ENCODE results near the gene SLC7A1. TPM values are rescaled to one million over a fixed set of nuclear protein-coding genes. Genes with fewer than 3 reads are reported as not detected.

The SLC7A1 gene
- total RNA-seq, 1 experiment from 2014 or later, result 27.3 TPM

DNA sequence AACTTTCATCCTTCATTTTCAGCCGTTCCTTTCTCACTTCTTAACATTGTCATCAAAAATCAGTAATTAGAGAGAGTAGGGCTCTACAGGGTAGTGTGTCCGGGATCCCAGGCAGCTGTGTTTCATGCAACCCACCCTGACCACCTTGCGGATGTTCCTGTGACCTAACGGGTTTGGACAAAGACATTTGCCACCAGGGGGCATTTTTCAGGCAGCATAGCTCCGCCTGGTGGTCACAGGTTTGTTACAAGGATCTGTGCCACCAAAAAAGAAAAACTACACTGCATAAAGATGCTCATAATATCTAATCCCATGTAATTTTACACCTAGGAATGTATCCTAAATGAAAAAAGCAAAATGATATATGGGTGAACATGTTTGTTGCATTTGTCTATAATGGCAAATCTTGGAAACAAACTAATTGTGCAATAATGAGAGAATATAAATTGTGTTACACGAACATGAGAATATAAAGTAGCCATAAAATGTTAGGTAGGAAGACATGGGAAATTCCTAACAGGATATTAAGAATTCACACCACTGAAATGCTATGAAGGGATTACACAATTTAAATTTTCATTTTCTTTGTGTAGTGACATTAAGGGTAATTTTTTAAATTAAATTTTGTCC lies 123.0 kb downstream of the SLC7A1 start:
- Histone ChIP-seq H3K4me1 (replicated peaks) (peaks cover 12% of the 10 kb centered on the region), H3K4me3 (no peak overlapping the region), H3K27me3 (replicated peaks) (no peaks in the 10 kb centered on the region), H3K27ac (no peak overlapping the region), H3K9me3 (replicated peaks) (no peaks in the 10 kb centered on the region), H3K36me3 (no peaks in the 10 kb centered on the region)
- DNase-seq (ENCODE audit: low read depth in 1 of 2, low spot score in 2 of 2), result peak; percentile 34 to 60

- DNase-seq (ENCODE audit: low read depth in 1 of 2, low spot score in 2 of 2), result no peak
- H3K27me3 ChIP-seq (replicated peaks), result no peaks in the 10 kb centered on the region
- no peaks in the 10 kb centered on the region for H3K9me3 ChIP-seq (replicated peaks)
- no peaks in the 10 kb centered on the region for H3K36me3 ChIP-seq
- no peak overlapping the region for H3K27ac ChIP-seq
- no peak overlapping the region for H3K4me3 ChIP-seq
- peaks cover 12% of the 10 kb centered on the region for H3K4me1 ChIP-seq (replicated peaks)
These were observed 123.9 kb downstream of the SLC7A1 start for GRCh38 chr13:29471551-29471950.

GRCh38 chr13:29465741-29466293 lies 129.7 kb downstream of the SLC7A1 start:
- Histone ChIP-seq H3K4me1 (replicated peaks) (no peaks in the 10 kb centered on the region), H3K27ac (no peak overlapping the region), H3K36me3 (no peaks in the 10 kb centered on the region), H3K27me3 (replicated peaks) (no peaks in the 10 kb centered on the region), H3K4me3 (no peak overlapping the region), H3K9me3 (replicated peaks) (no peaks in the 10 kb centered on the region)
- DNase-seq (ENCODE audit: low read depth in 1 of 2, low spot score in 2 of 2), result no peak

- no peak overlapping the region for H3K4me3 ChIP-seq
- H3K36me3 ChIP-seq, result no peaks in the 10 kb centered on the region
- H3K9me3 ChIP-seq (replicated peaks), result no peaks in the 10 kb centered on the region
- H3K27ac ChIP-seq, result no peak overlapping the region
- H3K27me3 ChIP-seq (replicated peaks), result no peaks in the 10 kb centered on the region
- no peaks in the 10 kb centered on the region for H3K4me1 ChIP-seq (replicated peaks)
- DNase-seq (ENCODE audit: low read depth in 1 of 2, low spot score in 2 of 2), result no peak
These were observed 131.3 kb downstream of the SLC7A1 start for GRCh38 chr13:29464105-29464679.

- H3K36me3 ChIP-seq, result no peaks in the 10 kb centered on the region
- DNase-seq (ENCODE audit: low read depth in 1 of 2, low spot score in 2 of 2), result no peak
- no peak overlapping the region for H3K4me3 ChIP-seq
- H3K4me1 ChIP-seq (replicated peaks), result peaks cover 24% of the 10 kb centered on the region
- no peak overlapping the region for H3K27ac ChIP-seq
- no peaks in the 10 kb centered on the region for H3K27me3 ChIP-seq (replicated peaks)
- no peaks in the 10 kb centered on the region for H3K9me3 ChIP-seq (replicated peaks)
These were observed 135.6 kb downstream of the SLC7A1 start for GRCh38 chr13:29459813-29460355.
